ELF-1 (cell line): ENCODE data around the gene MAN1A1.
"Not testable (repeated sequence)": the region's sequence is repeated elsewhere in the genome, so short reads cannot be mapped to it uniquely, and the experiment has no call there.

Experiments used
- DNase-seq: peaks from one replicate; pipeline ENCODE4 v3.0.0-alpha.2; 2016; ENCODE audit warnings: low read depth, low spot score

The MAN1A1 gene

GRCh38 chr6:119349361-119350201 lies at the start of gene MAN1A1:
MAN1A1 (minus strand) TSS chr6:119349761; CDS start chr6:119349065, 696 bp downstream.
- DNase-seq = peak; percentile 86

- no peak for DNase-seq
These were observed 45.6 kb upstream of the MAN1A1 start for GRCh38 chr6:119395192-119395591.

GRCh38 chr6:119390247-119390793 lies 40.8 kb upstream of the MAN1A1 start:
- DNase-seq = peak; percentile 10

GRCh38 chr6:119385994-119386393 lies 36.4 kb upstream of the MAN1A1 start:
- DNase-seq = no peak

- DNase-seq = no peak
These were observed 34.9 kb upstream of the MAN1A1 start for GRCh38 chr6:119384444-119384843.

- DNase-seq = no peak
These were observed 30.2 kb upstream of the MAN1A1 start for GRCh38 chr6:119379809-119380208.

GRCh38 chr6:119377043-119377442 lies 27.5 kb upstream of the MAN1A1 start:
- DNase-seq = not testable (repeated sequence)

GRCh38 chr6:119370080-119370479 lies 20.5 kb upstream of the MAN1A1 start:
- peak; percentile 20 for DNase-seq

GRCh38 chr6:119368921-119369320 lies 19.4 kb upstream of the MAN1A1 start:
- no peak for DNase-seq

- DNase-seq = no peak
These were observed 11.6 kb upstream of the MAN1A1 start for GRCh38 chr6:119361209-119361608.

- DNase-seq = no peak
These were observed 10.8 kb upstream of the MAN1A1 start for GRCh38 chr6:119360262-119360915.

- no peak for DNase-seq
These were observed 6.3 kb upstream of the MAN1A1 start for GRCh38 chr6:119355890-119356289.

GRCh38 chr6:119355157-119355556 lies 5.6 kb upstream of the MAN1A1 start:
- no peak for DNase-seq

- DNase-seq = no peak
These were observed 4.1 kb upstream of the MAN1A1 start for GRCh38 chr6:119353696-119354095.

GRCh38 chr6:119352001-119352400 lies 2.4 kb upstream of the MAN1A1 start:
- no peak for DNase-seq

GRCh38 chr6:119350952-119351372 lies 1.4 kb upstream of the MAN1A1 start:
- DNase-seq = no peak

GRCh38 chr6:119350202-119350951 lies 816 bp upstream of the MAN1A1 start:
- DNase-seq = no peak

GRCh38 chr6:119348748-119349360 lies 707 bp downstream of the MAN1A1 start:
- peak; percentile 65 for DNase-seq

- peak; percentile 35 for DNase-seq
These were observed 1.3 kb downstream of the MAN1A1 start for GRCh38 chr6:119348096-119348747.

GRCh38 chr6:119347466-119348095 lies 2.0 kb downstream of the MAN1A1 start:
- peak; percentile 25 for DNase-seq
